ENCODE measurements around the gene MTRF1L.

DNA sequence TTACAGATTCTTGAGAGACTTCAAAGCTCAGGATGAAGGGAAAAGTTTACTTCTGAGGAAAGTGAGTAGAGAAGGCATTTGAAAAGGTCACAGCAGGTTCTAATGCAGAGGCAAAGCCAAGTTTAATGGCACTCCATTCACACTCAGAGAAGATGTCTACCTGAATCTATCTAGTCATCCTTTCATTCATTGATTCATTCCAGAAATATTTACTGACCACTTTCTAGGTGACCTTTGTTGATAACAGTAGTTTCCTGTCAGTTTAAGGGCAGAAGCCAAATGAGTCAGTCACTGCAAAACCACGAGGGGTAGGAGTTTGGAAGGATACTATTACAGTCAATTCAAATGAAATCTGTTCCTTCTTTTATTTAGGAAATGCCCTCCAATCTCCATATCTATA, 50.5 kb downstream of the MTRF1L start:
- TF ChIP-seq CTCF (IDR thresholded peaks at IDR 0.05 in 4 of 5, conservative IDR thresholded peaks at IDR 0.05 in 1 of 5) (no peak), POLR2A (IDR thresholded peaks at IDR 0.05) (no peak)
